Activated T-helper 1 cell treated with Interleukin-2 at 50 U/mL for 16 hours (primary cell): ENCODE data around the gene MUC2.

Source experiments
- DNase-seq: peaks from one replicate; pipeline ENCODE4 v3.0.0-alpha.2; 2020; ENCODE audit warnings: low read depth

Gene MUC2

GRCh38 chr11:1087961-1088926 is 13.6 kb downstream of the MUC2 start:
- DNase-seq: no peak

DNA sequence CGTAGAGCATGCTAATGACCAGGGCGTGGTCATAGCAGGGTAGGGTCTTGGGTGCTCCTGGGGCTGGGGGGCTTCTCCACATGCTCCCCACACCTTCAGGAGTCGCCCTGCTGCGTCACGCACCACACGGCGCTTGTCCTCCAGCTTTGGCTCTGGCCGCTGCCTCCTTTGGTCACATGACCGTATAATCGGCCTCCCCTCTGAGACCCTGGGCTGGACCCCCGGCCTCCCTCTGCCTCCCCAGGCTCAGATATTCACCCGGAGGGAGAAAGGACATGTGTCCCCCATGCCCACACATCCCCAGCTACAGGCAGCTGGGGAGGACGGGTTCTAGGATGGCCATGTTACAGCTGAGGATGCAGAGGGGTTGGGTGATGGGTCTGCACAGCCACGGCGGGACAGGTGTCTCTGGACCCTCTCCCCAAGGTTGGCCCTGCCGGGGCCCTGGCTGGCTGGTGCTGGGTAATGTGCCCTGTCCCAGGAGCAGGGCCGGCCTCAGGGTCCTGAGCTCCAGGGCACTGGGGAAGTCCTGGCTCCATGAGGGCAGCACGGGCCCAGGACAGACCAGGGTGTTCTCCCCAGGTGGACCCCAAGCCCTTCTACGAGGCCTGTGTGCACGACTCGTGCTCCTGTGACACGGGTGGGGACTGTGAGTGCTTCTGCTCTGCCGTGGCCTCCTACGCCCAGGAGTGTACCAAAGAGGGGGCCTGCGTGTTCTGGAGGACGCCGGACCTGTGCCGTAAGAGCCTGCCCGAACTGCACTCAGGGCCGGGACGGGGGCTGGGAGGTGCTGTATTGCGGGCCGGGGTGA is 14.5 kb downstream of the MUC2 start:
- no peak for DNase-seq

- DNase-seq: no peak
Measured at GRCh38 chr11:1089738-1090599, 15.3 kb downstream of the MUC2 start.

- no peak for DNase-seq
Measured at GRCh38 chr11:1090600-1091331, 16.1 kb downstream of the MUC2 start.

DNA sequence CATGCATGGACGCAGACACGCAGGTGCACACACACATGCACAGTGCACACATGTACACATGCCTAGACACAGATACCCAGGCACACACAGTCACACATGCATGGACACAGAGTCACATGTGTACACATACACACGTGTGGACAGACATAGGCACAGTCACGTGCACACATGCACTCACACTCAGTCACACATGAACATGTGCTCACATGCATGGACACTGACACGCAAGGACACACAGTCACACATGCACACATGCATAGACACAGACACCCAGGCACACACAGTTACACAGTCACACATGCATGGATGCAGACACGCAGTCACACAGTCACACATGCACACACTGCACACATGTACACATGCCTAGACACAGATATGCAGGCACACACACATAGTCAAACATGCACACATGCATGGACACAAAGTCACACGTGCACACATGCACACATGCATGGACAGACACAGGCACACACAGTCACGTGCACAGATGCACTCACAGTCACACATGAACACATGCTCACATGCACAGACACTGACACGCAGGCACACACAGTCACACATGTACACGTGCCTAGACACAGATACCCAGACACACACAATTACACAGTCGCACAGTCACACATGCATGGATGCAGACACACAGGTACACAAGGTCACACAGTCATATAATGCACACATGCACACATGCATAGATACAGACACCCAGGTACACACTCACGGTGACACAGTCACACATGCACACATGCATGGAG is 16.8 kb downstream of the MUC2 start:
- DNase-seq: no peak

GRCh38 chr11:1092145-1092670 is 17.5 kb downstream of the MUC2 start:
- DNase-seq: no peak

- DNase-seq: no peak
Measured at GRCh38 chr11:1092919-1093318, 18.2 kb downstream of the MUC2 start.

DNA sequence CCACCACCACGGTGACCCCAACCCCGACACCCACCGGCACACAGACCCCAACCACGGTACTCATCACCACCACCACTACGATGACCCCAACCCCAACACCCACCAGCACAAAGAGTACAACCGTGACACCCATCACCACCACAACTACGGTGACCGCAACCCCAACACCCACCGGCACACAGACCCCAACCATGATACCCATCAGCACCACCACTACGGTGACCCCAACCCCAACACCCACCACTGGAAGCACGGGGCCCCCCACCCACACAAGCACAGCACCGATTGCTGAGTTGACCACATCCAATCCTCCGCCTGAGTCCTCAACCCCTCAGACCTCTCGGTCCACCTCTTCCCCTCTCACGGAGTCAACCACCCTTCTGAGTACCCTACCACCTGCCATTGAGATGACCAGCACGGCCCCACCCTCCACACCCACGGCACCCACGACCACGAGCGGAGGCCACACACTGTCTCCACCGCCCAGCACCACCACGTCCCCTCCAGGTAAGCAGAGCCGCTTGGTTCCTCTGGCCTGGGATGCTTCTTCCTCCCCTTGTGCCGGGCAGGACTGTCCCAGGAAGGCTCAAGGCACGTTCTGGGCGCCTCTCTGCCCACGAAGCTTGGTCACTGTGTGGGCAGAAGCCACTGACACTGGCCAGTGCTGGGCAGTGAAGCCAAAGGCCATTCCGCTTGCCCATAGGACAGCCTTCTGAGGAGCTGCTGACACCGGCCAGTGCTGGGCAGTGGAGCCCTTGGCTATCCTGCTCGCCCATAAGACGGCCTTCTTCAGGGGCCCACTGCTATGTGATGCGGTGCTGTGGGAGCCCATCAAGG is 25.1 kb downstream of the MUC2 start:
- no peak for DNase-seq

DNA sequence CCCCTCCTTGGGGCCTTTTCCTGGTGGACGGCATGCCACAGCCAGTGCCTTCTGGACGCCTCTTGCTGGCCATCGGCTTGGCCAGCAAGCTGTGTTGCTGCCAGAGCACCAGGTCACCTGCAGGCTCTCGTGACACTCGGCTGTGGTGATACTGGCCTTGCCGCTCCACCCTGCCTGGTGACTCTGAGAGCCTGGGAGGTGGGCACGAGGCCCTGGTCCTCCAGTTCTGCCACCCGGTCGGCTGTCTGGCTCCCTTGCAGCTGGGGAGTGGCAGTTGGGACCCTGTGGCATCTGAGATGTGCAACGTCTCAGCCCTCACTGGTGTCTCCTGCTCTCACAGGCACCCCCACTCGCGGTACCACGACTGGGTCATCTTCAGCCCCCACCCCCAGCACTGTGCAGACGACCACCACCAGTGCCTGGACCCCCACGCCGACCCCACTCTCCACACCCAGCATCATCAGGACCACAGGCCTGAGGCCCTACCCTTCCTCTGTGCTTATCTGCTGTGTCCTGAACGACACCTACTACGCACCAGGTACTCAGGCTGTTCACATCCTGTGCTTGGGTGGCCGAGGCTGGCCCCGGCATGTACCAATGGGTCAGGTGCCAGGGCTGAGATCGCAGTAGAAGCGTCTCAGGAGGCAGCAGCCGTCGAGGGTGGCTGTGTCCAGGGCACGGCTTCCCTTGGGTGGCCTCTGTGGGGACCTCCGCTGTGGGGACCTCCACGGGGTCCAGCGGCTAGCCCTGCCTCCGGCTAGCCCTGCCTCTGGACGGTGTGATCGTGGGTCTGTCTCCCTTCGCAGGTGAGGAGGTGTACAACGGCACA is 26.0 kb downstream of the MUC2 start:
- DNase-seq: no peak

- no peak for DNase-seq
Measured at GRCh38 chr11:1101318-1102089, 26.8 kb downstream of the MUC2 start.

DNA sequence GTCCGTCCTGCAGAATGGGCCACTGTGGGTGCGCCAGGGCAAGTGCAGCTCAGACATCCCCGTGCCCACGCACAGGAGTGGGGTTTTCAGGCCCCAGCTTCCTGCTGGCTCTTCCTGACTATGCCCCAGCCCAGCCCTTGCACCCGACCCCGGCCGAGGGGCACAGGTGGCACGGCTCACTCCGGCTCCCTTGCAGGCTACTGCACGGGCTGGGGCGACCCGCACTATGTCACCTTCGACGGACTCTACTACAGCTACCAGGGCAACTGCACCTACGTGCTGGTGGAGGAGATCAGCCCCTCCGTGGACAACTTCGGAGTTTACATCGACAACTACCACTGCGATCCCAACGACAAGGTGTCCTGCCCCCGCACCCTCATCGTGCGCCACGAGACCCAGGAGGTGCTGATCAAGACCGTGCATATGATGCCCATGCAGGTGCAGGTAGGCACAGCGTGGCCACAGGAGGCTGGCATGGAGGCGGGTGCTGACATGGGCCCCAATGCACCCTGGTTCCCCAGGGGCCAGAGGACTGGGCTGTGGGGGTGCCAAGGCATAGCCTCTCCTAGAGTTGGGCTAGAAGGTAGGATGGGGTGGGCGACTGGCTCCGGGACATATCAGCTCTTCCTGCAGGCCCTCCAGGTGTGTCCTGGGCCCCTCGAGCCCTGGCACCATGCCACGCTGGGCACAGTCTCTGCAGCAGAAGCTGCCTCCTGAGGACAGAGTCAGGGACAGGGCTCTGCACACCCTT is 27.7 kb downstream of the MUC2 start:
- no peak for DNase-seq

- DNase-seq: no peak
Measured at GRCh38 chr11:1102996-1103395, 28.3 kb downstream of the MUC2 start.

GRCh38 chr11:1103401-1104360 is 29.0 kb downstream of the MUC2 start:
- no peak for DNase-seq

GRCh38 chr11:1104411-1105182 is 29.9 kb downstream of the MUC2 start:
- no peak for DNase-seq

GRCh38 chr11:1105183-1105565 is 30.5 kb downstream of the MUC2 start:
- DNase-seq: no peak
